Measurements from ENCODE around the gene TSC22D1.

GRCh38 chr13:44407891-44408290 lies 168.2 kb downstream of the TSC22D1 start:
- no peak for TF ChIP-seq CTCF (IDR thresholded peaks at IDR 0.05)
- TF ChIP-seq POLR2A (IDR thresholded peaks at IDR 0.05) = no peak
